ENCODE results near the gene CCDC171.
"Not testable (repeated sequence)": the region's sequence is repeated elsewhere in the genome, so short reads cannot be mapped to it uniquely, and the experiment has no call there.

Gene CCDC171

DNA sequence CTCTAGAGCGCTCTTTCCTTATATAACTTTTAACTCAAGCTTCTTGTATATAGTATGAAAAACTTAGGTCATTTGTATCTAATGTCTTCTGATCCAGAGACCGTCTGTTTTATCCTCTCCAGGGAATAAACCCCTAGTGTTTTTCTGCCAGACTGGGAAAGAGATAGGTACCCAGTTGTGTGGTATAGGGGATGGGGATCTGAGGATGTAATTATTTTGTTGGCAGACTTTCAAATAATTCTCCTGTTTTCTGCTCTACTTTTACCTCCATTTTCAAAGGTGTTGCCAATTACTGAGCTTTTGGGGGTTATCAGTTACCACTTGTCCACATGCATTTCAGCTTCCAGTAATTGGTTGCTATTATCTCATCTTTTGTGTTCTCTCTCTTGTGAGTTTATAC lies 17.9 kb downstream of the CCDC171 start:
- DNase-seq = no peak

DNA sequence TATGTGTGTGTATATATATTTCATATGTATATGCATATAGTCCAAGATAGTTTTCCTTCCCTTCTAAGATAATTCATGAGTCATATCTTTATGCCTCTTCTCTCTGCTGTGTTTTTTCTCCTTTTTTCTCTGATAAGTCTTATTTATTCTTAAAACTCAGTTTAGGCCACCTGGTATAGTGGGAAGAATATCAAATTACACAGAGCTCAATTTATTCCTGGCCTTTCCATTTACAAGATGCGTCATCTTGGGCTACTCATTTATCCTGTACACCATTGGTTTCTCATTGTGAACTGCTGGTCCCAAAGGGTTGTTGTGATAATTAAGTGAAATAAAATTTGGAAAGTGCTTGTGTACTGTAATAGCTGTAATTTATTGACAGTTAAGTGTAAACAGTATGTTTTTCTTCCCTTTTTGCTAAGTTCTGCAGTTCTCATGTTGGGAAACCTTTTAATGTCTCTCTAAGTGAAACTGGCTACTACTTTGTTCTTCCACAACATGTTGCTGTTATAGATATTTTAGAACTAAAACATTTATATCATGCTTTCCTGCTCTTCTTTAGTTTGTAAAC lies 19.4 kb downstream of the CCDC171 start:
- DNase-seq = no peak

DNA sequence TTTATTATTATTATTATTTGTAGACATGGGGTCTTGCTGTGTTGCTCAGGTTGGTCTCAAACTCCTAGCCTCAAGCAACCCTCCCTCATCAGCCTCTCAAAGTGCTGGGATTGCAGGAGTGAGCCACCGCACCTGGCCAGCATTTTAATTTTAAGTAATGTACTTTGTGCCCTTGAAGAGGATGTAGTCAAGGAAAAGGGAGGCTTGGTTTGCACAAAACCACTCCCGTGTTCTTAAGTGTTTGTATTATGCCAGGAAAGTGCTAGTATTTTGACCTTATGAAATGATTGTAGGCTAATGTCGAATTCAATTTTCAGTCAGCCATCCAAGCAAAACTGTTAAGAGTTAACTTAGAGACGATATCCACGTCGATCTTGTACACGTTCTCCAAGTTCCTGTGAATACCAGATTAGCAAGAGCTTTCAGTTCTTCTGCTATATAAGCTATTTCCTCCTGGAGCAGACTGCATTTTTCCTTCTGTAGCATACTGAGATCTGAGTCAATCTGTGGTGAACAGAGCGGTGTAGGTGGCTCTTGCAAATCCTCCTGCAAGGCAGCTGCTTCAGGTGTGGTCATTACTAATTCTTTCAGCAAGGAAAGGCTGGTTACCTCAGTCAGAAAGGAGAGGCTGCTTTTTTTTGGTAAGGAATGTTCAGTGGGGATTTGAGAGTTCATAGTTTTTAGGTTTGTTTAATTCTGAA lies 23.7 kb downstream of the CCDC171 start:
- peak; percentile 18 for DNase-seq

DNA sequence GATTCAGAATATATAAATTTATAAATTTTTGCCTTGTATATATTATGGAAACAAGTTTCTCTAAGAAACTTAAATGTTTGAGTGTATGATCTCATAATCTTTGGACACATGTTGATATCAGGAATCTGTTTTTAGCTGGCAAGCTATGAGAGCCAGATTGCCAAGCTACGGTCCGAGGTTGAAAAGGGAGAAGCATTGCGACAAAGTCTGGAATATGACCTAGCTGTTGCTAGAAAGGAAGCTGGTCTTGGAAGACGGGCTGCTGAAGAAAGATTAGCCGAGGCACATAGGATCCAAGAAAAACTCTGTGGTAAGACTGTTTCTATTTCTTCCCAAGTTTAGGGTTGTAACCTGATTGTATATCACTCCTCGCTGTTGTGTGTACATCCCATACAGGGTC lies 25.9 kb downstream of the CCDC171 start:
- no peak for DNase-seq

DNA sequence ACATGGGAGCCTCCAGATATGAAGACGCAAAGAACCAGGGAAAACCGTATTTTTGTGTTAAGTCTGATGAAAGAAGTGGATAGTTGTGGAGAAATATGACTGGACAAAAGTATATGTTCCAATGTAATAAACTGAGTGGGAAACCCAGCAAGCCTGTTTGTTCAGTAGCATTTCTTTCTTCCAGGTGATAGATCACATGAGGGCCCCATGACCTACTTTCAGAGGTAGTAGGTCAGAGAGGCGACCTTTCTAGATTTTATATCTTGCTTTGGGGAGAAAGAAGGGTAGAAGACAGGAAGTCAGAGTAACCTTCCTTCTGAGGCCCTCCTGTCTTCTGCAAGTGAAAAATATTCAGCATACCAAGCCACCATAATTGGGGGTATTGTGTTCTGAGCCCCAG lies 31.5 kb downstream of the CCDC171 start:
- DNase-seq = no peak

DNA sequence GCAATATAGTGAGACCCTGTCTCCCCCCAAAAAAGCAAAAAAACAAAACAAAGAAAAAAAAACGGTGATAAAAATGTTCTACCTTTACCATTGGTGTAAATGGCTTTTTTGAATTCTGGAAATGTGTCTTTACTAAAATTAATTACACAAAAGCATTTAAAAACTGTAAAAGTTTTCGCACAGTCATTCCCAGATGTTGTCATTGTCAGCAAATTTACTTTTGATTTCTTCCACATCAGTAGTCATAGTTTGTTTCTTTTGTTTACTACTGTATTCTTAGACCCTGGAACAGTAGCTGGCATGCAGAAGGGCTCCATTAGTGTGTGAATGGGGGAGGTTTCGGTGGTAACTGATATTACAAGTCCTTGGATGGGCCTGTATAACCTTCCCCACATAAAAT lies 39.5 kb downstream of the CCDC171 start:
- no peak for DNase-seq

DNA sequence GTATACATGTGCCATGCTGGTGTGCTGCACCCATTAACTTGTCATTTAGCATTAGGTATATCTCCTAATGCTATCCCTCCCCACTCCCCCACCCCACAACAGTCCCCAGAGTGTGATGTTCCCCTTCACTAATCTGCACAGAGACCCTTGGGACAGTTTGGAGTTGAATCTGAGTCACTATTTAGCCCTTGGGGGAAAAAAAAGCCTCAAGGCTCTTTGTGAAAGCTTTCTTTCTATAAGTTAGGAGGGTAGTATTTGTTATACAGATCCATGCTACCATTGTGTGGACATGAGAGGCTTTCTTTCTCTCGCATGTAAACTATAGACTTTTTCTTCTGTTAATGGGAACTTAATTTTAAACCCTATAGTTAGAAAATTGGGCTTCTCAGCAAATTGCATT lies 40.1 kb downstream of the CCDC171 start:
- not testable (repeated sequence) for DNase-seq

DNA sequence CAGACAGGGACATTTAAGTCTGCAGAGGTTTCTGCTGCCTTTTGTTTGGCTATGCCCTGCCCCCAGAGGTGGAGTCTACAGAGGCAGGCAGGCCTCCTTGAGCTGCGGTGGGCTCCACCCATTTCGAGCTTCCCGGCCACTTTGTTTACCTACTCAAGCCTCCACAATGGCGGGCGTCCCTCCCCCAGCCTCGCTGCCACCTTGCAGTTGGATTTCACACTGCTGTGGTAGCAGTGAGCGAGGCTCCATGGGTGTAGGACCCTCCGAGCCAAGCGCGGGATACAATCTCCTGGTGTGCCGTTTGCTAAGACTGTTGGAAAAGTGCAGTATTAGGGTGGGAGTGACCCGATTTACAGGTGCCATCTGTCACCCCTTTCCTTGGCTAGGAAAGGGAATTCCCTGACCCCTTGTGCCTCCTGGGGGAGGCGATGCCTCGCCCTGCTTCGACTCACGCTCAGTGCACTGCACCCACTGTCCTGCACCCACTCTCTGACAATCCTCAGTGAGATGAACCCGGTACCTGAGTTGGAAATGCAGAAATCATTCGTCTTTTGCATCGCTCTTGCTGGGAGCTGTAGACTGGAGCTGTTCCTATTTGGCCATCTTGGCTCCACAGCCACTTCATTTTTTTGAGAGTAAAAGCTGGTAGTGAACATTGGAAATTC lies 48.0 kb downstream of the CCDC171 start:
- not testable (repeated sequence) for DNase-seq

DNA sequence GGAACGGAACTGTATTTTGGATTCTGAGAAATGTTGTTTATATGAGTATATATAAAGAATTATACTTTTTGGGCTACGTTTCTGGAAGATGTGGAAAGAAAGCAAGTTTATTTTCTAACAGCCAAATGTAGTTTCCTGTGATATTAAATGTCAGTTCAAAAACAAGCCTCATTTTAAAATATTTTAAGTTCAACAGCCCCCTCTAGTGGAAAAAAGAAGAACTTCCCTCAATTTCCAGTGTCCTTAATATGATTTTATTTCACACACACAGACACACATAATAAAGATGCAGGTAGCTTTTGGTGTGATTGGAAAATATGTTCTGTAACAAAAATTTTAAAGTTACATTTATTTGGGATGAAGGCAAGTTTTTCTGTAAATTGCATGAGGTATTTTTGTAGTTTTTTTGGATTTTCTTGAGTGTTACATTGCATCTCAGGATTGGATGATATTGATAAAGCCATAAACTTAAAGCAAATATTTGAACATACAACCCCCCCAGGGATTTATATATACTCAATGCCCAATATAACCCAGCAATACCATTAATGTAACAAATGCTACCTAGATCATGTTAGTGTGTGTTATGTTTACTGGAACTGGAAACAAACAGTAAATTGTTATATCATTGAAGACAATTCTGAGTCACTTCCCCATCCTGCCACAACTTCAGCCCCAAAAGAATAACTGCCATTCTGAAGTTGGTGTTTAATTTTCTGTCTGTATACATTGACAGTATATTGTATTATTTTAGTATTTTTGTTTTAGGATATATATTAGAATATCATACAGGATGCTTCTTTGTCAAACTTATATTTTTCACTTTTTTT lies 54.0 kb downstream of the CCDC171 start:
- no peak for DNase-seq

DNA sequence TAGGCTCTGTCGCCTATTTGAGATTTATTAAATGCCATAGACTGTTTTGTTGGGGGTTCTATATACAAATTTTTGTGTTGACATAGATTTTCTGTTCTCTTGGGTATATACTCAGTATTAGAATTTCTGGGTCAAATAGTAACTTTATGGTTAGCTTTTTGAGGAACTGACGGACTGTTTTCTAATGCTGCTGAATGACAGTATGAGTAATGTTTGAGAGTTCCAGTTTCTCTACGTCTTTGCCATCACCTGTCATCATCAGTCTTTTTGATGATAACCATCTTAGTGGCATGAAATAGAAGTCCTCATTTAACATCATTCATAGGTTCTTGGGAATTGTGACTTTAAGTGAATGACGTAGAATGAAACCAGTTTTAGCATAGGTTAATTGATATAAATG lies 60.1 kb downstream of the CCDC171 start:
- no peak for DNase-seq

DNA sequence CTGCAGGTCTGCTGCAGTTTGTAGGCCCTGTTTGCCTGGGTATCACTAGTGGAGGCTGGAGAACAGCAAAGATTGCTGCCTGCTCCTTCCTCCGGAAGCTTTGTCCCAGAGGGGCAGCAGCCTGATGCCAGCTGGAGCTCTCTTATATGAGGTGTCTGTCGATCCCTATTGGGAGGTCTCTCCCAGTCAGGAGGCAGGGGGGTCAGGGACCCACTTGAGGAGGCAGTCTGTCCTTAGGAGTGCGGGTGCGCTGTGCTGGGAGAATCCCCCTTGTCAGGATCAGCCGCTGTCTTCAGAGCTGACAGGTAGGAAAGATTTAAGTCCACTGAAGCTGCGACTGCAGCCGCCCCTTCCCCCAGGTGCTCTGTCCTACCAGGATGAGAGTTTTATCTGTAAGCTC lies 64.9 kb downstream of the CCDC171 start:
- no peak for DNase-seq

DNA sequence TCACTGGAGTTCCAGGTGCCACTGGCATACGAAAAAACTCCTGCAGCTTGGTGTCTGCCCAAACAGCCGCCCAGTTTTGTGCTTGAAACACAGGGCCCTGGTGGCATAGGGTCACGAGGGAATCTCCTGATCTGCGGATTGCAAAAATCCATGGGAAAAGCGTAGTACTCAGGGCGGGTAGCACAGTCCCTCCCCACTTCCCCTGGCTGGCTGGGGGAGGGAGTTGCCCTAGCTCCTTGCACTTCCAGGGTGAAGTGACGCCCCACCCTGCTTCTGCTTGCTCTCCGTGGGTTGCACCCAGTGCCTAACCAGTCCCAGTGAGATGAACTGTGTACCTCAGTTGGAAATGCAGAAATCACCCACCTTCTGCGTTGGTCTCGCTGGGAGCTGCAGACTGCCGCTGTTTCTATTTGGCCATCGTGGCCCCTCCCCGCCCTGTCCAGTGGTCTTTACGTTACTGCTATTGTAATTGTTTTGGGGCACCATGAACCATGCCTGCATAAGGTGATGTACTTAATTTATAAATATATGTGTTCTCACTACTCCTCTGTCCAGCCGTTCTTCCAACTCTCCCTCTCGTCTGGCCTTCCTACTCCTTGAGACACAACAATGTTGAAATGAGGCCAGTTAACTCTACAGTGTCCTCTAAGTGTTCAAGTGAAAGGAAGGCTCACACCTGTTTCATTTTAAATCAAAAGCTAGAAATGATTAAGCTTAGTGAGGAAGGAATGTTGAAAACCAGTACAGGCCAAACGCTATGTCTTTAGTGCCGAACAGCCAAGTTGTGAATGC lies 65.9 kb downstream of the CCDC171 start:
- no peak for DNase-seq

DNA sequence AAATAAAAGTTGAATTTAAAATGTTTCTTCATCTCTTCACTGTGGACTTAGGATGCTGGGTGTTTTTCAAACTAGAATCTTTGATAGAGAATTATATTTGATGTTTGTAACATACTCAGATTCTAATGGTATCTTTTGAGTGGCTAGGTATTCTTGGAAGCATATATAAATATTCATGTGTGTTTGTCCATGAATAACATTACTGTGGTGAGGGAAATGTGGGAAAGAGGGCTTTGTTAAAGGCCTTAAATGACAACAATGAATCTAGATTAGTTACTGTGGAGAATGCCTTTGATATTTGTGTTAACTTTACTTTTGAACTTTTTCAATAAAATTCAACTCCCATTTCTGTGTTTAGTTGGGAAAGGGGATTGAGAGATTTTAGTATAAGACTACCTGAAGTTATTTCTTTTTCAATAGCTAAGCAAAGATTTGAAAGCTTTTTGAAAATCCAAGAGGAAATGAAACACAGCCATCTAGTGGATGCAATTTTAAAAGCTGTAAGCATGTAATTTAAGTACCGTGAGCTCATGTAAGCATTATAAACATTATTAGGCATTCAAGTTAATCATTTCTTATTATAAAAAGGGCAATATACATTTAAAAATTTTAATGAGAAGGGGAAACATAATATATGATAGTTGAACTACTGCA lies 69.6 kb downstream of the CCDC171 start:
- no peak for DNase-seq

DNA sequence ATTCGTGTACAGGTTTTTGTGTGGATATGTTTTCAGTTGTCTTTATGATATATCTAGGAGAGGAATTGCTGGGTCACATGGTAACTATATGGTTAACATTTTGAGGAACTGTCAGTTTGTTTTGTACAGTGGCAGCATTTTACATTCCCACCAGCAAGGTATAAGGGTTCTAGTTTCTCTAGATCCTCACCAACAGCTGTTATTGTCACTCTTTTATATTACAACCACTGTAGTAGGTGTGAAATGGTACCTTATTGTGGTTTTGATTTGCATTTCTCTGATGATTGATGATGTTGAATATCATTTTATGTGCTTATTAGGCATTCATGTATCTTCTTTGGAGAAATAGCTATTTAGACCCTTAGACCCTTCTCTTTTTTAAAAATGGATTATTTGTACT lies 82.9 kb downstream of the CCDC171 start:
- DNase-seq = no peak

DNA sequence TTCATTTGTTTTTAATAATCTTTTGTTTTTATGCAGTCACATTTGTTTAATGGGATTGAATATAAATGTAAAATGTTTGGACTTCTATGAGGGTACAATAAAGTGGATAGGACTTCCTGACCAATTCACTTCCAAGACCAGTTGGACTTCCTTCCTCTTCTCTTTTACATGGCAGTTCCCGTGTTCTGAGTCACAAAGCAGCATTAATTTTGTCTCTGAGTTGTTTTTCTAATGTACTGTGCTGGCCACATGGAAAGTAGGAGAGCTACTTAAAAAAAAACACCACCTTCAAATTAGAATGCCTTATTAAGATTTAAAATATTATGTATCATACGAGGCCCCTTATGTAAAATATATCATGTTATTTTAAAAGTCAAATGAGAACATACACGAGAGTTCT lies 87.3 kb downstream of the CCDC171 start:
- DNase-seq = no peak

DNA sequence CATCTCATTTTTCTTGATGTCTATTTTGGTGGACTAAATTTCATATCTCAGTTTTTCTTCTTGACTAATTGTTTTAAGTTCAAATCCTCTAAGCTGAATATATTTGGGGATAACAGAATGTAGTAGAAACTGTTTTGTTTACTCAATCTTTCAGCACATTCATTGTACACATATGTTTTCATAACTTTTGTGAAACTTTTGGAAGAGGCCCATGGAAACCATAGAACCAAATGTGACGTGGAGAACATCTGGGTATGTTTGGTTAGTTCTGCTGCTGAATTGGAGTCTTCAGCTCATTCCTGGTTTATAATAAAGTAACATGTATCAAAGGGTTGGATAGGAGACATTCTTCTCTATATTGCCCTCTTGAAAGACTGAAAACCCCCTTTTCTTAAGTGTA lies 88.4 kb downstream of the CCDC171 start:
- no peak for DNase-seq

DNA sequence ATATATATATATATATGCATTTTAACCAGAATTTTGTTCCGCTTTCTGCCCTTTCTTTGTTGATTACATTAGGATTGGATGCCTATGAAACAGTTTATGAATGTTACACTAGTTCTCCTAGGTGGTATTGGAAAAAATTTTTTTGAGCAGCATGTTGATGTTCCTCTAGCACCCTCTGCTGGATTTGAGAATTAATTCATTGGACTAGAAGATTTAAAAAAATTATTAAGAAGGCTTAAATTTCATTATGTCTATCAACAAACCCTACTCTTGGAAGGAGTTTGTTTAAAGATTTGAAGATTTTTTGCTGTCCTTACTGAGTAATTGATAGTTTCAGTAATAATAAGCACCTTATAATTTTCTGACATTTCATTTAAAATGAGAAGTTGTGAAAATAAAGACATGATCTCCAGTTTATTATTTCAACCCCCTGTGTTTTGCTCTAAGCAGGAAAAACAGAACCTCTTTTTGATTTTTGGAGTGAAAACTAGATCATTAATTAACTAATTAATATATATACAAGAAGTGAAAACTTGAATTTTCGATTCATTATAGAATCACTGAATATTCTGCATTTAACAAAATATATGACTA lies 89.6 kb downstream of the CCDC171 start:
- DNase-seq = no peak

DNA sequence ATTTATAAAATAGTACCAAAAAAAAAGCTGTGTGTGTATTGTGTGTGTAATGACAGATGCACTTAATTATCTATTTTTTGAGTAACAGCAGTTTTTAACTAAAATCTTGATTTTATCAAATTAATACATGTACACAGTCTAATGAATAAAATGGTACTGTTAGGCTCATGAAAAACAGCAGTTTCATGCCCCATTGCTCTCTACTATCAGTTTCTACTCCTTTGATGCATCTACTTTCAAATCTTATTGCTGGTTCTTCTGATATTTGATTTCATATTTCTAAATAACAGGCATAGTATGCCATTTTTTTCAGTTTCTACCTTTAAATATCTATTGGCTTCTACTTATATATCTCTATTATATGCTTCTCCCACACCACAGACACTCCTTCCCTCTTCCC lies 117.4 kb downstream of the CCDC171 start:
- no peak for DNase-seq

DNA sequence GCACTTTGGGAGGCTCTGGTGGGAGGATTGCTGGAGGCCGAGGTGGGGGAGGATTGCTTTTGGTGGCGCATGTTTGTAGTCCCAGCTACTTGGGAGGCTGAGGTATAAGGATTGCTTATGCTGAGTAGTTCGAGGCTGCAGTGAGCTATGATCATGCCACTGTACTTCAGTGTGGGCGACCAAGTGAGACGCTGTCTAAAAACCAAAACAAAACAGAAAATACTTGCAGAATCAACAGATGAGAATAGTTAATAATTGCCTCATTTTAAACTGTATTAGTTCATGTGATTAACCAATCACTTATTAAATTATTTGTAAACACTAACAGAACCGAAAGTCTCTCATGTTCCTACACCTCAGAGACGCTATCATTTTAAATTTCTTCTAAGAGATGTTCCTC lies 118.1 kb downstream of the CCDC171 start:
- no peak for DNase-seq

DNA sequence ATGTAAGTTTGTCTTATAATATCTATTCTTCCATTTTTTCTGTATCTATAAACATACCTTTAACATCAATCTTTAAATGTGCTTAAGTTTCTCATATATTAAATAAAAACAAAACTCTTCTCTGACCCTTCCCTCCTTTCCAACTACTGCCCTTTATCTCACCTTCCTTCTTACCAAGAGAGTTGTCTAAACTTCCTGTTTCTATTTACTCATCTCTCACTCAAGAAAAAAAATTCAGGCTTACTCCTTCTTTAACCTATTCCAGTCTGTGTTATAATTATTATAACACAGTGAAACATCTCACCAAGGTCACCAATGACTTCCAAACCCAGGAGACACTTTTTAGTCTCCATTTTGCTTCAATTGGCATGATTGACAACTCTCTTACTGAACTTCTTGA lies 140.9 kb downstream of the CCDC171 start:
- DNase-seq = no peak

DNA sequence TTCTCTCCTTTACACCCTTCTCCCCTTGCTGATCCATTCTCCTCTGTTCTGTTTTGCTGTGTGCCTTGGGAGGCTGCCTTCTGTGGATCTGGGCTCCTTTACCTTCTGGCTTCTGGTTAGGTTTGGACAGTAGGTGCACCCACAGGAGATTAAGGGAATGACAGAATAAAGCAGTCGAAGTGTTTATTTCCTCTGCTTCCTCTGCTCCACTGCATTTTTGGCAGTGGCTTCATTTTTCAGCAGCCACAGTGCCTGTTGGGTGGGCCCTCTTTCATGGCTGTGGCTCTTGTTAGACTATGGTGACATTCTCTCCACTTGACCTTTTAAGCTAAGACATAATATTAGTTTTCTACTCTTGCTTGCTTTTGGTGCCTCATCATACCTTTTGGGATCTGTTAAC lies 144.1 kb downstream of the CCDC171 start:
- no peak for DNase-seq

DNA sequence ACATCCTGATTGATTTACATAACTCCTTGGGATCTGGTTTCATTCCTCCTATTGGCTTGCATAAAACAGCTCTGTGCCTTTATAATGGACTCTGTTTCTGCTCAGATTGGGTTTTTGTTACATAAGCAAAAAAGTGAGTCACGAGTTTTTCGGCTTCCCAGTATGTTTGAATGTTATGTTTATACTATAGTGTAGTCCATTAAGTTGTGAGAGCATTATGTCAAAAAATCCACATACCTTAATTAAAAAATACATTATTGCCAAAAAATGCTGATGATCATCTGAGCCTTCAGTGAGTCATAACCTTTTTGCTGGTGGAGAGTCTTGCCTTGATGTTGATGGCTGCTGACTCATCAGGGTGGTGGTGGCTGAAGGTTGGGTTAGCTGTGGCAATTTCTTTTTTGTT lies 144.6 kb downstream of the CCDC171 start:
- no peak for DNase-seq
